ENCODE measurements around the gene RING1.

RING1 gene

GRCh38 chr6:33208091-33208967 lies at the start of gene RING1:
TSS of gene RING1 (plus strand) at chr6:33208500. CDS start at chr6:33208823, 323 bp downstream.
- no peak for DNase-seq (ENCODE audit: low read depth)

- no peak for DNase-seq (ENCODE audit: low read depth)
Observed at GRCh38 chr6:33160096-33160495, 48.2 kb upstream of the RING1 start.

GRCh38 chr6:33160728-33161344 lies 47.5 kb upstream of the RING1 start:
- peak; percentile 95 for DNase-seq (ENCODE audit: low read depth)

- DNase-seq (ENCODE audit: low read depth), result no peak
Observed at GRCh38 chr6:33161354-33162331, 46.7 kb upstream of the RING1 start.

- DNase-seq (ENCODE audit: low read depth), result no peak
Observed at GRCh38 chr6:33163540-33163939, 44.8 kb upstream of the RING1 start.

- DNase-seq (ENCODE audit: low read depth), result no peak
Observed at GRCh38 chr6:33164176-33164575, 44.1 kb upstream of the RING1 start.

GRCh38 chr6:33164665-33165373 lies 43.5 kb upstream of the RING1 start:
- DNase-seq (ENCODE audit: low read depth), result no peak

GRCh38 chr6:33165581-33166258 lies 42.6 kb upstream of the RING1 start:
- DNase-seq (ENCODE audit: low read depth), result no peak

- no peak for DNase-seq (ENCODE audit: low read depth)
Observed at GRCh38 chr6:33166363-33166762, 41.9 kb upstream of the RING1 start.

- no peak for DNase-seq (ENCODE audit: low read depth)
Observed at GRCh38 chr6:33166811-33167210, 41.5 kb upstream of the RING1 start.

GRCh38 chr6:33167374-33168283 lies 40.7 kb upstream of the RING1 start:
- DNase-seq (ENCODE audit: low read depth), result no peak

- DNase-seq (ENCODE audit: low read depth), result no peak
Observed at GRCh38 chr6:33168284-33168601, 40.1 kb upstream of the RING1 start.

GRCh38 chr6:33168639-33169038 lies 39.7 kb upstream of the RING1 start:
- DNase-seq (ENCODE audit: low read depth), result no peak

- no peak for DNase-seq (ENCODE audit: low read depth)
Observed at GRCh38 chr6:33169291-33170175, 38.8 kb upstream of the RING1 start.

GRCh38 chr6:33170176-33171015 lies 37.9 kb upstream of the RING1 start:
- DNase-seq (ENCODE audit: low read depth), result no peak

GRCh38 chr6:33171016-33171879 lies 37.1 kb upstream of the RING1 start:
- no peak for DNase-seq (ENCODE audit: low read depth)

Measured in HS-27A (cell line).